Neural progenitor cell (in vitro differentiated cells): ENCODE measurements around the gene PROX2. TPM values are rescaled to one million over a fixed set of nuclear protein-coding genes. Genes with fewer than 3 reads are reported as not detected.

Experiments used
- DNase-seq: peaks from one replicate; pipeline ENCODE4 v3.0.0-alpha.2; 2016; ENCODE audit warnings: low spot score
- H2AFZ ChIP-seq: fragments of 200-600 bp; sonication (generic); replicated peaks from 2 replicates; pipeline ENCODE4 v1.6.1; 2016; ENCODE audit warnings: antibody characterized with exemption
- H3F3A ChIP-seq: fragments of 200-600 bp; sonication (generic); 2 replicates; pipeline ENCODE4 v1.6.1; 2016; ENCODE audit warnings: antibody characterized with exemption, low read depth
- H3K27ac ChIP-seq: fragments of 200-600 bp; sonication (generic); 2 replicates; pipeline ENCODE4 v1.5.1; 2016; ENCODE audit warnings: mild to moderate bottlenecking
- H3K27me3 ChIP-seq: fragments of 200-600 bp; sonication (generic); 2 replicates; pipeline ENCODE4 v1.6.1; 2016; ENCODE audit warnings: mild to moderate bottlenecking, moderate library complexity
- H3K36me3 ChIP-seq: fragments of 200-600 bp; sonication (generic); 2 replicates; pipeline ENCODE4 v1.5.1; 2016
- H3K4me1 ChIP-seq: fragments of 200-600 bp; sonication (generic); 2 replicates; pipeline ENCODE4 v1.6.1; 2016; ENCODE audit warnings: mixed run types
- H3K4me2 ChIP-seq: fragments of 200-600 bp; sonication (generic); 2 replicates; pipeline ENCODE4 v1.6.1; 2016
- H3K4me3 ChIP-seq: fragments of 200-600 bp; sonication (generic); 2 replicates; pipeline ENCODE4 v1.5.1; 2016
- H3K79me2 ChIP-seq: fragments of 200-600 bp; sonication (generic); 2 replicates; pipeline ENCODE4 v1.6.1; 2016; ENCODE audit warnings: low read depth
- H3K9ac ChIP-seq: fragments of 200-600 bp; sonication (generic); 2 replicates; pipeline ENCODE4 v1.6.1; 2016
- H3K9me3 ChIP-seq: fragments of 200-600 bp; sonication (generic); 2 replicates; pipeline ENCODE4 v1.5.1; 2016; ENCODE audit warnings: low read depth
- H4K20me1 ChIP-seq: fragments of 200-600 bp; sonication (generic); 2 replicates; pipeline ENCODE4 v1.6.1; 2016; ENCODE audit warnings: low read depth
- H3K27ac Mint-ChIP-seq: 3 replicates; pipeline ENCODE4 v1.8.0; 2021; ENCODE audit warnings: mixed read lengths
- H3K27me3 Mint-ChIP-seq: 2 replicates; pipeline ENCODE4 v1.8.0; 2022; ENCODE audit warnings: low read depth, mild to moderate bottlenecking, inconsistent platforms, moderate library complexity, mixed read lengths; ENCODE audit not compliant: insufficient read depth
- H3K36me3 Mint-ChIP-seq: 3 replicates; pipeline ENCODE4 v1.8.0; 2021; ENCODE audit warnings: mixed read lengths
- H3K4me1 Mint-ChIP-seq: 3 replicates; pipeline ENCODE4 v1.8.0; 2021; ENCODE audit warnings: mixed read lengths
- H3K4me3 Mint-ChIP-seq: 3 replicates; pipeline ENCODE4 v1.8.0; 2021; ENCODE audit warnings: mild to moderate bottlenecking, moderate library complexity, mixed read lengths
- H3K9me3 Mint-ChIP-seq: 3 replicates; pipeline ENCODE4 v1.8.0; 2020; ENCODE audit warnings: mixed read lengths
- EZH2 ChIP-seq: fragments of 200-600 bp; sonication (generic); IDR thresholded peaks from 2 replicates; pipeline ENCODE4 v1.6.1; 2017; ENCODE audit warnings: antibody characterized with exemption, mild to moderate bottlenecking, moderate library complexity
- EZH2phosphoT487 ChIP-seq: fragments of 200-600 bp; sonication (generic); IDR thresholded peaks from 2 replicates; pipeline ENCODE4 v1.6.1; 2017; ENCODE audit warnings: antibody characterized with exemption
- total RNA-seq: library from RNA; depleted of rRNA; stranded (reverse); fragments of >200 nt; gene quantifications from 2 replicates; pipeline ENCODE4 v1.2.3, GENCODE V29; 2015; ENCODE audit warnings: low replicate concordance
- TF ChIP-seq, protein P1 (sequence below): fragments of 200-600 bp; sonication (generic); IDR thresholded peaks from 2 replicates; pipeline ENCODE4 v1.5.1; 2017; ENCODE audit warnings: antibody characterized with exemption, mild to moderate bottlenecking

The PROX2 gene
- total RNA-seq, 1 donor from 2014 or later, result not detected

DNA sequence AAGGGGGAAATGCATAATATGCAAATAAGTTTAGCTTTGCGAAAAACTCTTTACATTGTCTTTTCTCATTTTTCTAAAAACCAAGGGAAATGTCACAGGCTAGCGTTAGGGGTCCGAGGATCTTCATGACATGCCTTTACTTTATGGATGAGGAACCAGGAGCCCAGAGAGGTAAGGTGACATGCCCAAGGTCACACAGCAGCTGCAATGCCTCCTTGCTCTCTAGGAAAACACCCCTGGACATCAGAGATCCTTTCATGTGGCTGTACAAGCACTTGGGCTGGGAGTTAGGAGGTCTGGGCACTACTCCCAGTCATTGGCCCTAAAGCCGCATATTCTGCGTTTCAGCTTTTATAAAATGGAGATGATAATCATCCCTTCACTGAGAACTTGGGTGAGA is 741 bp downstream of the PROX2 start:
- H3K36me3 Mint-ChIP-seq, result no peaks in the 10 kb centered on the region
- H3F3A ChIP-seq, result no peaks in the 10 kb centered on the region
- no peaks in the 10 kb centered on the region for H3K36me3 ChIP-seq
- no peaks in the 10 kb centered on the region for H3K27me3 Mint-ChIP-seq
- no peaks in the 10 kb centered on the region for H3K27me3 ChIP-seq
- H3K27ac Mint-ChIP-seq, result no peak overlapping the region
- no peak overlapping the region for H3K27ac ChIP-seq
- no peak overlapping the region for H3K9ac ChIP-seq
- no peaks in the 10 kb centered on the region for H3K9me3 ChIP-seq
- no peak for DNase-seq
- H3K4me3 ChIP-seq, result no peak overlapping the region
- H3K9me3 Mint-ChIP-seq, result no peaks in the 10 kb centered on the region
- H4K20me1 ChIP-seq, result no peaks in the 10 kb centered on the region
- TF ChIP-seq, protein P1, sequence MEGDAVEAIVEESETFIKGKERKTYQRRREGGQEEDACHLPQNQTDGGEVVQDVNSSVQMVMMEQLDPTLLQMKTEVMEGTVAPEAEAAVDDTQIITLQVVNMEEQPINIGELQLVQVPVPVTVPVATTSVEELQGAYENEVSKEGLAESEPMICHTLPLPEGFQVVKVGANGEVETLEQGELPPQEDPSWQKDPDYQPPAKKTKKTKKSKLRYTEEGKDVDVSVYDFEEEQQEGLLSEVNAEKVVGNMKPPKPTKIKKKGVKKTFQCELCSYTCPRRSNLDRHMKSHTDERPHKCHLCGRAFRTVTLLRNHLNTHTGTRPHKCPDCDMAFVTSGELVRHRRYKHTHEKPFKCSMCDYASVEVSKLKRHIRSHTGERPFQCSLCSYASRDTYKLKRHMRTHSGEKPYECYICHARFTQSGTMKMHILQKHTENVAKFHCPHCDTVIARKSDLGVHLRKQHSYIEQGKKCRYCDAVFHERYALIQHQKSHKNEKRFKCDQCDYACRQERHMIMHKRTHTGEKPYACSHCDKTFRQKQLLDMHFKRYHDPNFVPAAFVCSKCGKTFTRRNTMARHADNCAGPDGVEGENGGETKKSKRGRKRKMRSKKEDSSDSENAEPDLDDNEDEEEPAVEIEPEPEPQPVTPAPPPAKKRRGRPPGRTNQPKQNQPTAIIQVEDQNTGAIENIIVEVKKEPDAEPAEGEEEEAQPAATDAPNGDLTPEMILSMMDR, result no peak
- TF ChIP-seq EZH2phosphoT487 (no peak), EZH2 (no peak)
- no peak overlapping the region for H3K4me2 ChIP-seq
- H2AFZ ChIP-seq, result no peak overlapping the region
- peaks cover 9% of the 10 kb centered on the region for H3K4me1 Mint-ChIP-seq
- no peak overlapping the region for H3K4me3 Mint-ChIP-seq
- H3K79me2 ChIP-seq, result no peaks in the 10 kb centered on the region
- no peaks in the 10 kb centered on the region for H3K4me1 ChIP-seq

DNA sequence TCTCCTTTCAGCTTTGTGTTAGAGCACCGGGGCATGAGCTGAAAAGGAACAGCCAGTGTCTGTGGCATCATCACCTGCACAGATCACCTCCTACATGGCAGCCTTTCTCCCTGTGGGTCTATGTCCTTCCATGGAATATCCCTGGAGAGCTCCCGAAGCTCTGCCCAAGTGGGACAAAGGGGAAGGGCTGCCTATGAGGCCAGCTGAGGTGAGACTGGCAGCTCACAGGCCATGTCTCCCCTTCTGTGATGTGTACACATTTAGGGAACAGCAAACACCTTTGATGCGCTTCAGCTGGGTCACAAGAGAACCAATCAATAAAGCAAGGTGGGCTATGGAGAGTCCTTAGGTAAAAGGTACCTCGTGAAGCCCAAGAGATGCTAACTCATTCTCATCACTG is 4.1 kb downstream of the PROX2 start:
- DNase-seq, result no peak

DNA sequence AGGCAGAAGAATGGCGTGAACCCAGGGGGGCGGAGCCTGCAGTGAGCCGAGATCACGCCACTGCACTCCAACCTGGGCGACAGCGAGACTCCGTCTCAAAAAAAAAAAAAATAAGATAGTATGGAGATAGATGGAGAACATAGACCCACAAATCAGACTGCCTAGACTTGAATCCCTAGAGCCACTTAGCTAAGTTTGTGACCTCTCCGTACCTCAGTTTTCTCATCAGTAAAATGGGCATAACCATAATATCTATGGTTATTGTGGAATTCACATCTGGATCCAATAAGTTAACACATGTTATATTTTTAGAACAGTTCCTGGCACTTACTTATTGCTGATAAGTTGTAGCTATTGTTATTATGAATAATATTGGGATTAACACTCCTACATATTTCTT is 7.2 kb downstream of the PROX2 start:
- H3K4me1 Mint-ChIP-seq, result no peaks in the 10 kb centered on the region
- no peak overlapping the region for H3K27ac ChIP-seq
- no peaks in the 10 kb centered on the region for H3F3A ChIP-seq
- DNase-seq, result no peak
- no peaks in the 10 kb centered on the region for H3K36me3 Mint-ChIP-seq
- no peak overlapping the region for H3K27ac Mint-ChIP-seq
- H3K36me3 ChIP-seq, result no peaks in the 10 kb centered on the region
- H3K27me3 Mint-ChIP-seq, result peaks cover 5% of the 10 kb centered on the region
- no peak overlapping the region for H3K9ac ChIP-seq
- no peak overlapping the region for H2AFZ ChIP-seq
- no peaks in the 10 kb centered on the region for H4K20me1 ChIP-seq
- no peak for TF ChIP-seq EZH2phosphoT487
- no peak for TF ChIP-seq EZH2
- TF ChIP-seq, protein P1, result no peak
- H3K4me3 Mint-ChIP-seq, result no peak overlapping the region
- no peak overlapping the region for H3K4me2 ChIP-seq
- H3K27me3 ChIP-seq, result no peaks in the 10 kb centered on the region
- H3K9me3 Mint-ChIP-seq, result no peaks in the 10 kb centered on the region
- H3K4me1 ChIP-seq, result no peaks in the 10 kb centered on the region
- H3K79me2 ChIP-seq, result no peaks in the 10 kb centered on the region
- no peak overlapping the region for H3K4me3 ChIP-seq
- no peaks in the 10 kb centered on the region for H3K9me3 ChIP-seq

More for the DNA sequence above, 4.1 kb downstream of the PROX2 start:
- no peaks in the 10 kb centered on the region for H3K9me3 Mint-ChIP-seq
- no peaks in the 10 kb centered on the region for H3K27me3 ChIP-seq
- no peak overlapping the region for H3K4me2 ChIP-seq
- H4K20me1 ChIP-seq, result no peaks in the 10 kb centered on the region
- H3K4me1 ChIP-seq, result no peaks in the 10 kb centered on the region
- H2AFZ ChIP-seq, result no peak overlapping the region
- no peaks in the 10 kb centered on the region for H3F3A ChIP-seq
- H3K79me2 ChIP-seq, result no peaks in the 10 kb centered on the region
- no peak overlapping the region for H3K4me3 Mint-ChIP-seq
- no peaks in the 10 kb centered on the region for H3K9me3 ChIP-seq
- H3K4me1 Mint-ChIP-seq, result no peaks in the 10 kb centered on the region
- no peak overlapping the region for H3K4me3 ChIP-seq
- no peak overlapping the region for H3K27ac ChIP-seq
- no peak for TF ChIP-seq EZH2
- no peaks in the 10 kb centered on the region for H3K36me3 Mint-ChIP-seq
- no peak overlapping the region for H3K9ac ChIP-seq
- H3K27me3 Mint-ChIP-seq, result peaks cover 3% of the 10 kb centered on the region
- H3K27ac Mint-ChIP-seq, result no peak overlapping the region
- H3K36me3 ChIP-seq, result no peaks in the 10 kb centered on the region

DNA sequence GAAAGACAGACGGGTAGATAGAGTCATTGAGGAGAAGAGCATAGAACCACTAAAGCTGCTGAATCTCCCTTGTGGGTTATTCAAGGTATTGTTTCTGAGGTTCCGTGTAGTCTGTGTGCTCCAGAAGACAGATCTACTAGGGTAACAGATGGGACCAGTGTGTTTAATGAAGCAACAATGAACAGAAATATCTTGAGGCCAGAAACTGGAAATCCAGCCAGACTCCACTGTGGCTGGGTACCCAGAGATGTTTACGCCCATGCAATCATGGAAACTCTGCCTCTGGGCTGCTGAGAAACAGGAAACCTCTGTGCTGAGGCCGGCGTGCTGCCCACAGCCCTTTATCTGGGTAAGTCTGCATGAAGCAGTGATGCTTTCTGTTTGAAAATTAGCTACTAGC is 8.3 kb downstream of the PROX2 start:
- H3K4me2 ChIP-seq, result no peak overlapping the region
- no peaks in the 10 kb centered on the region for H3F3A ChIP-seq
- H2AFZ ChIP-seq, result no peak overlapping the region
- H3K79me2 ChIP-seq, result no peaks in the 10 kb centered on the region
- no peak for DNase-seq
- H3K4me3 Mint-ChIP-seq, result no peak overlapping the region
- no peaks in the 10 kb centered on the region for H3K36me3 ChIP-seq
- H3K27ac Mint-ChIP-seq, result no peak overlapping the region
- H3K36me3 Mint-ChIP-seq, result no peaks in the 10 kb centered on the region
- H3K4me1 Mint-ChIP-seq, result no peaks in the 10 kb centered on the region
- peaks cover 7% of the 10 kb centered on the region for H3K27me3 Mint-ChIP-seq
- H3K4me1 ChIP-seq, result no peaks in the 10 kb centered on the region
- no peaks in the 10 kb centered on the region for H3K9me3 ChIP-seq
- H3K9ac ChIP-seq, result no peak overlapping the region
- no peaks in the 10 kb centered on the region for H3K9me3 Mint-ChIP-seq
- H3K4me3 ChIP-seq, result no peak overlapping the region
- H4K20me1 ChIP-seq, result no peaks in the 10 kb centered on the region
- TF ChIP-seq EZH2 (no peak), EZH2phosphoT487 (no peak)
- TF ChIP-seq, protein P1, result no peak
- H3K27me3 ChIP-seq, result no peaks in the 10 kb centered on the region
- no peak overlapping the region for H3K27ac ChIP-seq
